ENCODE results near the gene MAP3K13. TPM values are rescaled to one million over a fixed set of nuclear protein-coding genes. Genes with fewer than 3 reads are reported as not detected.

The MAP3K13 gene, protein sequence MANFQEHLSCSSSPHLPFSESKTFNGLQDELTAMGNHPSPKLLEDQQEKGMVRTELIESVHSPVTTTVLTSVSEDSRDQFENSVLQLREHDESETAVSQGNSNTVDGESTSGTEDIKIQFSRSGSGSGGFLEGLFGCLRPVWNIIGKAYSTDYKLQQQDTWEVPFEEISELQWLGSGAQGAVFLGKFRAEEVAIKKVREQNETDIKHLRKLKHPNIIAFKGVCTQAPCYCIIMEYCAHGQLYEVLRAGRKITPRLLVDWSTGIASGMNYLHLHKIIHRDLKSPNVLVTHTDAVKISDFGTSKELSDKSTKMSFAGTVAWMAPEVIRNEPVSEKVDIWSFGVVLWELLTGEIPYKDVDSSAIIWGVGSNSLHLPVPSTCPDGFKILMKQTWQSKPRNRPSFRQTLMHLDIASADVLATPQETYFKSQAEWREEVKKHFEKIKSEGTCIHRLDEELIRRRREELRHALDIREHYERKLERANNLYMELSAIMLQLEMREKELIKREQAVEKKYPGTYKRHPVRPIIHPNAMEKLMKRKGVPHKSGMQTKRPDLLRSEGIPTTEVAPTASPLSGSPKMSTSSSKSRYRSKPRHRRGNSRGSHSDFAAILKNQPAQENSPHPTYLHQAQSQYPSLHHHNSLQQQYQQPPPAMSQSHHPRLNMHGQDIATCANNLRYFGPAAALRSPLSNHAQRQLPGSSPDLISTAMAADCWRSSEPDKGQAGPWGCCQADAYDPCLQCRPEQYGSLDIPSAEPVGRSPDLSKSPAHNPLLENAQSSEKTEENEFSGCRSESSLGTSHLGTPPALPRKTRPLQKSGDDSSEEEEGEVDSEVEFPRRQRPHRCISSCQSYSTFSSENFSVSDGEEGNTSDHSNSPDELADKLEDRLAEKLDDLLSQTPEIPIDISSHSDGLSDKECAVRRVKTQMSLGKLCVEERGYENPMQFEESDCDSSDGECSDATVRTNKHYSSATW
- total RNA-seq = 15.5 and 17.1 TPM in 2 replicates

DNA sequence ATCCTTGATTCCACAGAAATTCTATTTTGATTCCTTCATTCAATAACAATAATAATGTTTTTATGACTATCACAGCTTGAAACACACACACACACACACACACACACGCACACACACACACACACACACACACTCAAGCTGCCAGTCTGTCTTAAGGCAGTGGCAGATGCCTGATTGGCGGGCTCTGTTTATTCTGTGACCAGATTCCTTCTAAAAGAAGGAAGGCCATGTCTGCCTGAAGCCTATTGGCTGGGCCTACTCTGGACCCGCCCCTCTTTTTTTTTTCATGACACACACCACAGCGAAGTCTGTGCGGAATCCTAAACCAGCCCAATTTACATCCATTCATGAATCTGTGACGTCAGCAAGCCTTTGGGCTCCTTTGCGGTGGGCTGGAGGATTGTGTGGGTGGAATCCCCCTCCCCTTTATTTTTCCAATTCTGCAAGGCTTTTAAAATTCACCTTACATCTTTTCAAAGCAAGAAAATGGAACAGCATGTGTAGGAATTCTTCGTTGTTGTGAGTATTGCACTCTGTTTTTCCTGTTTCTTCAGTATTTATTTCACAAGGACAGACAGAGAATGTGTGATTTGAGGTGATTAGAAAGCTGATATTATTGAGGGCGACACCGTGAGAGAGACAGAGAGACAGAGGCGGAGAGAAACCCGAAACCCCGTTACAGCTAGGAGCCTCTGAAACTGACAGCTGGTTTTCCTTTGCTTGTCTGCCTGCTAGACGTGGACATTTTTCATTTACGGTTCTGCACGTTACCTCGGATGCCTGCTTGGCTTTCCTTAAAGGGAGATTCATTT lies at the start of gene MAP3K13:
MAP3K13 (plus strand) TSS at position 287 of the 812 bp plus-strand sequence. CDS start 65,446 bp downstream, outside the sequence.

DNA sequence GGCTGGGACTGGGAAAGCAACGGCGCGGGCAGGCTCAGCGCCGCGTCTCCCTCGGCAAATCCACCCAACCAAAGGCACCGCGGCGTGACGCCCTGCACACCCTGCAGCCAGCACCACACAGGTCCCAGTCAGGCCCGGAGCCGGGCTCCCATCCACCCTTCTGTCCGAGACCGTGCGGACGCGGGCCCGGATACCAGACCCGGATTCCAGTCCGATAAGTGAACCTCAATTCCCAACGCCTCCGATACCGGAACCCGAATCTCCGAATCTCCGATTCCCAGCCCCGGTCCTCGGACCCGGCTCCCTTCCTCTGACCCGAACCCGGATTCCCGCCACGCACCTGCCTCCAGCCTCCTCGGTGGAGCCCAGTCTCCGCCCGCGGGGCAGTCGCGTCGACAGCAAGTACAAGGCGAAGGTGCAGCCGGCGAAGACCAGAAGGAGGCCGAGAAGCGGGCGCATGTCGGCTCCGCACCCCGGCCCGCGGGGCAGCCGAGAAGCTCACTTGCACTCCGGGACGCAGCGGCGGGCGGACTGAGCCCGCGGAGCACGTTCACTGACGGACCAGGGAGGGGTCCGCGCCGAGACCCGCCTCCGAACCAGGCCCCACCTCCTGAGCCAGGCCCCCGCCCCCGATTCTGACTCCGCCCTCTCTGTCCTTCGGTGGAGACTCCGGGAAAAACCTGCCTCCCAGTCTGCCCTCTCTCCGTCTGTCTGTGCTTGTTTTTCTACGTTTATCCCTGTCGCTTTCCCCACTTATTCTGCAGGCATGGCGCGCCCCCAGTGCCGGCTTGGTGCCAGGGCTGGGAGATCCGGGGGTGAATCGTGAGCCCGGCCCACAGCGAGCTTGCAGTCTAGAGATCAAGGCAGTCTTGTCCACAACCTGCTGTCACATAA lies 135.8 kb downstream of the MAP3K13 start, which contains the start of gene TMEM41A:
TMEM41A (minus strand) TSS at position 533 of the 894 bp plus-strand sequence; CDS start at position 459, 74 bp downstream.

Other genes starting within 250 kb of the MAP3K13 start
- gene C3orf70, start 210.1 kb upstream of the MAP3K13 start, total RNA-seq = 0.46 and 1.6 TPM in 2 replicates
- gene EHHADH, start 109.1 kb upstream of the MAP3K13 start, total RNA-seq = 4.0 and 6.4 TPM in 2 replicates
- 13.6 and 15.2 TPM in 2 replicates for gene TMEM41A, start 135.9 kb downstream of the MAP3K13 start, total RNA-seq
- 0.43 and 1.4 TPM in 2 replicates for gene LIPH, start 189.5 kb downstream of the MAP3K13 start, total RNA-seq
- 28.2 and 36.8 TPM in 2 replicates for gene SENP2, start 223.2 kb downstream of the MAP3K13 start, total RNA-seq